Retinal pigment epithelial cell (primary cell): ENCODE measurements around the gene PSMC3IP.
"Not testable (repeated sequence)": the region's sequence is repeated elsewhere in the genome, so short reads cannot be mapped to it uniquely, and the experiment has no call there.

ENCODE experiments used
- DNase-seq: peaks from one replicate; pipeline ENCODE4 v3.0.0-alpha.2; 2010; ENCODE audit warnings: low read depth
- H3K4me3 ChIP-seq: 2 replicates; pipeline ENCODE4 v1.5.1; 2011; ENCODE audit warnings: mild to moderate bottlenecking, low read length, control low read depth, moderate library complexity
- CTCF ChIP-seq: conservative IDR thresholded peaks from 2 replicates; pipeline ENCODE4 v1.5.1; 2011; ENCODE audit warnings: low read depth, low read length, control low read depth, inconsistent platforms

Gene PSMC3IP

DNA sequence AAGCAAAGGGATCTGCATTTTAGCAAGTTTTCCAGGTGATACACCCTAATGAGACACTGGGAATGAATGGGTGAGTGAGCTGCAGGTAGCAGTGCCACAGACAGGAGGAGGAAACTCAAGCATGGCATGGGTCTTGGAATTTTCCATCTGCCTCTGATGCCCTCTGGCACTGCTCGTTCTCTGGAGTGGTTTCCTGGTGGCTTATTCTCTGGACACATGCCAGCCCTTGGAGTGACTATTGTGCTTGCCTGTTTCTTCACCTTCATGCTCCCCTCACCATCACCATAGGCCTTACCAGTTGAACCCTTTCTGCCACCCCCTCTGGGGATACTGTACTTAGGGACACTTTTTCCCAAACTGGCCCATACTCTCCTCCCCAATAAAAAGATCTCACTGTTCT is 14.0 kb downstream of the PSMC3IP start:
- H3K4me3 ChIP-seq = peak overlapping the region; percentile 93
- DNase-seq = no peak
- TF ChIP-seq CTCF = no peak

DNA sequence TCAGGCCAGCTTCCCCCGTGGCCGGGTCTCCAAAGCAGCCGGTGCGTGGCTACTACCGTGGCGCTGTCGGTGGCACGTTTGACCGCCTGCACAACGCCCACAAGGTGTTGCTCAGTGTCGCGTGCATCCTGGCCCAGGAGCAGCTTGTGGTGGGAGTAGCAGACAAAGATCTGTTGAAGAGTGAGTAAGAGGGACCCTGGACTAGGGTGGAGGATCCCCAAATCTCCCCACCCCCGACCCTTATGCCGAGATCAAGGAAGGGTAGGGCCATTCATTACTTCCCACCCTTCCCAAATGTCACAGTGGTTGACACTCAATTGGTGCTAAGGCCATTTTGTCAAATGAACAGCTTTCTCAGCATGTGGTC is 14.4 kb downstream of the PSMC3IP start:
- peak overlapping the region; percentile 93 for H3K4me3 ChIP-seq
- no peak for DNase-seq
- TF ChIP-seq CTCF = no peak

- TF ChIP-seq CTCF = no peak
- H3K4me3 ChIP-seq = peak overlapping the region; percentile 93
- no peak for DNase-seq
Observed at GRCh38 chr17:42562388-42563142, 15.0 kb downstream of the PSMC3IP start.

GRCh38 chr17:42561897-42562387 is 15.6 kb downstream of the PSMC3IP start, which contains the start of gene COASY:
COASY (plus strand) TSS chr17:42562148; CDS start chr17:42562623, 475 bp downstream.
- TF ChIP-seq CTCF = no peak
- peak; percentile 88 for DNase-seq
- peak within 1 kb of the TSS; percentile 93 for H3K4me3 ChIP-seq

- no peak for DNase-seq
- TF ChIP-seq CTCF = no peak
- H3K4me3 ChIP-seq = no peak overlapping the region
Observed at GRCh38 chr17:42560246-42560645, 17.3 kb downstream of the PSMC3IP start.

- H3K4me3 ChIP-seq = no peak overlapping the region
- no peak for DNase-seq
- no peak for TF ChIP-seq CTCF
Observed at GRCh38 chr17:42559075-42559474, 18.5 kb downstream of the PSMC3IP start.

DNA sequence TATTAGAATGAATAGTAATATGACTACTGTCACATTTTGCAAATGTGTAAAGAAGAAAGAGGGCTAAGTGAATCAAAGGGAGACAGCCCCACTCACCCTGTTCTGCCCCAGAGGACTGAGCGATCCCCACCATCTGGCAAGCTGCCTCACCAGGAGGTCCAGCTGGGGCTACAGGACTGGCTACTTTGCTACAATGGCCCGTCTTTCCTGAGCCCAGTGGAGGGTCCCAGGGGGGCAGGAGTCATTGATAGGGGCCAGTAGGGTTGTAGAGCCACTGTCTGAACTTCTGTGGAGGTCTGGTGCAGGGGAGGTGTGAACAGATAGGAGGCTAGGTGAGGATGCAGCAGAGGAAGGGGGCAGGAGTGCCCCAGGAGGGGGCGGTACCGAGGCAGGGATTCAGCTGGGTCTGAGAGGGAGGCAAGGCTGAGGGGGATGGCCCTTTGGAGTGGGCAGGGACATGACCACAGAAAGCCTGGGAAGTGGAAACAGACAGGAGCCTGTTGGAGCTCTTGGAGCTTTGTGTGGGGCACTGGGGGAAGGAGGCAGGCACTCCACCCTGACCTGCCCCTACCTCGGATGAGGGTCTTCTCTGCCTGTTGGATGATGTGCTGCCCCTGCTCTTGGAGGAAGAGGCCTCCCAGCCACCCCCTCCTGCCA is 21.4 kb downstream of the PSMC3IP start:
- not testable (repeated sequence) for DNase-seq, H3K4me3 ChIP-seq
